ENCODE results near the gene GLOD5. TPM values are rescaled to one million over a fixed set of nuclear protein-coding genes. Genes with fewer than 3 reads are reported as not detected.

Gene GLOD5
- total and polyA plus RNA-seq, 2 of the 8 experiments (the other 6 are each of a cell fraction or from before 2014, with no cell fraction given): 0.18 TPM; not detected in 1

DNA sequence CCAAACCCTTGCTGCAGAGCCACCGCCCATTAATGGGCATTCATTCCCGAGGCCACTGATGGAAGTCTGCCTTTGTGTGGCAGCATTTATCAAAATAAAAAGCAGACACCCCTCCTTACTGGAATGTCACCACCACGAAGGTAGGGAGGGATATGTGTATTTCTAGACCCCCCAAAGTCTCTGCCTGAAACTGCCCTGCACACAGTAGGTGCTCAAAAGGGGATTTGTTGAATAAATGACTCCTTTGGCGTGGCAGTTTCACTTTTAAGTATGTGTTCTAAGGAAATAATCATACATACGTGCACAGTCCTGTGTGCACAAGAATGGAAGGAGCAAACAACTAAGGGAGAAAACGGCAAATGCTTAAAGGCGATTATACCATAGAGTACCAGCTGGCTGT, 23.6 kb upstream of the GLOD5 start:
- Histone ChIP-seq H2BK20ac (ENCODE audit: low read length) (no peak overlapping the region), H4K8ac (ENCODE audit: extremely low read depth, insufficient read depth, low read length) (no peak overlapping the region), H3K27ac (ENCODE audit: low read depth, low read length) (peak overlapping the region; percentile 79), H3K4me2 (ENCODE audit: insufficient read depth in 1 of 2, low read depth in 2 of 2, low read length in 2 of 2) (peak overlapping the region; percentile 82 to 83), H3K4me3 (ENCODE audit: extremely low read depth in 1 of 4, insufficient read depth in 2 of 4, low read depth in 3 of 4, low read length in 4 of 4) (peak overlapping the region; percentile 65 to 91 (median 83); a peak in 6 of 8 replicates), H3K14ac (ENCODE audit: insufficient read length) (no peak overlapping the region), H2BK15ac (ENCODE audit: low read length) (no peak overlapping the region), H2AK5ac (ENCODE audit: low read depth, low read length) (no peak overlapping the region), H3K79me2 (ENCODE audit: control insufficient read depth in 1 of 2, insufficient read depth in 2 of 2, low read length in 2 of 2) (no peaks in the 10 kb centered on the region), H3K36me3 (ENCODE audit: control insufficient read depth in 2 of 4, insufficient read depth in 4 of 4, low read length in 3 of 4) (no peaks in the 10 kb centered on the region), H2BK120ac (replicated peaks; ENCODE audit: low read depth, low read length) (no peak overlapping the region), H3K4ac (replicated peaks; ENCODE audit: insufficient read length, low read depth, low read length) (no peak overlapping the region), H3K23ac (ENCODE audit: insufficient read length) (no peak overlapping the region), H4K5ac (ENCODE audit: insufficient read length, low read depth, low read length) (no peak overlapping the region), H3K27me3 (replicated peaks in 1 of 4; ENCODE audit: control insufficient read depth in 3 of 4, extremely low read depth in 1 of 4, insufficient read depth in 3 of 4, low read length in 3 of 4) (no peaks in the 10 kb centered on the region), H3K18ac (ENCODE audit: extremely low read depth, low read length) (no peak overlapping the region), H3K9me3 (ENCODE audit: insufficient read depth in 2 of 2, low read depth in 1 of 2, low read length in 1 of 2) (no peaks in the 10 kb centered on the region), H3K23me2 (ENCODE audit: low read depth, low read length) (peaks cover 5% of the 10 kb centered on the region; the same call in 1 of the 2 replicates), H2BK5ac (ENCODE audit: low read depth, low read length) (peak overlapping the region; percentile 60), H2BK12ac (ENCODE audit: low read depth, low read length) (no peak overlapping the region), H4K20me1 (replicated peaks in 1 of 2; ENCODE audit: control insufficient read depth in 1 of 2, insufficient read depth in 2 of 2, low read length in 2 of 2) (no peaks in the 10 kb centered on the region), H4K91ac (replicated peaks; ENCODE audit: insufficient read length, low read length) (no peak overlapping the region), H3K4me1 (replicated peaks in 1 of 4; ENCODE audit: control insufficient read depth in 3 of 4, insufficient read depth in 4 of 4, low read length in 3 of 4) (peaks cover 0 to 4% (median 0%) of the 10 kb centered on the region in 4 experiments; a peak in 1 of 7 replicates), H2AFZ (ENCODE audit: low read length) (0 out of 2 replicates have a peak overlapping the region, but pooled peaks have one; percentile 81), H3K56ac (replicated peaks; ENCODE audit: insufficient read length, low read depth, low read length) (no peak overlapping the region), H3K79me1 (ENCODE audit: low read depth, low read length) (no peaks in the 10 kb centered on the region), H3K9ac (replicated peaks in 1 of 4; ENCODE audit: extremely low read depth in 1 of 4, low read depth in 3 of 4, low read length in 3 of 4) (peak overlapping the region in 3 of 4 experiments; percentile 61 to 82 (median 78); a peak in 5 of 7 replicates)
- CTCF ChIA-PET (ENCODE audit: partially characterized antibody): no interaction called here
- POLR2A ChIA-PET (ENCODE audit: partially characterized antibody): interaction anchor here (0.8 to 1.7 kb wide), 4 partner anchors 9 to 29 kb away, joined by 3 to 8 read pairs (median 4); no protein-coding TSS in a partner anchor
- DNase-seq (ENCODE audit: low read depth in 1 of 2, low spot score in 2 of 2) (no peak), FAIRE-seq (no peak)
- 87% methylated on average over 4 of the region's 7 CpGs; no CpG with 5 or more reads in 1 of the 2 experiments for WGBS, 2 experiments (ENCODE audit: extremely low coverage in 1 of 2, insufficient coverage in 1 of 2, insufficient read length in 1 of 2, insufficient replicate concordance in 2 of 2, low coverage in 1 of 2, low lambda C conversion rate in 2 of 2, missing lambda C conversion rate in 1 of 2)
- TF ChIP-seq BACH1 (IDR thresholded peaks at IDR 0.05; ENCODE audit: low read length) (no peak), MAFK (IDR thresholded peaks at IDR 0.05; ENCODE audit: low read depth, low read length) (no peak), TBP (IDR thresholded peaks at IDR 0.05; ENCODE audit: low read depth, low read length) (no peak), EZH2 (IDR thresholded peaks at IDR 0.05; ENCODE audit: low read depth, low read length, severe bottlenecking) (no peak), YY1 (IDR thresholded peaks at IDR 0.05; ENCODE audit: low read depth, low read length) (no peak), POLR2AphosphoS5 (IDR thresholded peaks at IDR 0.05; ENCODE audit: low read depth, low read length) (no peak), TCF12 (IDR thresholded peaks at IDR 0.05; ENCODE audit: low read depth, low read length) (no peak), POU5F1 (IDR thresholded peaks at IDR 0.05; ENCODE audit: low read depth, low read length) (no peak), ASH2L (IDR thresholded peaks at IDR 0.05; ENCODE audit: low read length) (no peak), CTBP2 (IDR thresholded peaks at IDR 0.05; ENCODE audit: borderline replicate concordance, insufficient read depth, insufficient read length, low read length) (no peak), SUZ12 (IDR thresholded peaks at IDR 0.05; ENCODE audit: low read length) (no peak)
- TF ChIP-seq, protein P1, sequence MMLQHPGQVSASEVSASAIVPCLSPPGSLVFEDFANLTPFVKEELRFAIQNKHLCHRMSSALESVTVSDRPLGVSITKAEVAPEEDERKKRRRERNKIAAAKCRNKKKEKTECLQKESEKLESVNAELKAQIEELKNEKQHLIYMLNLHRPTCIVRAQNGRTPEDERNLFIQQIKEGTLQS (IDR thresholded peaks at IDR 0.05; ENCODE audit: insufficient read depth, low read depth, low read length): no peak
- TF ChIP-seq, protein P2, sequence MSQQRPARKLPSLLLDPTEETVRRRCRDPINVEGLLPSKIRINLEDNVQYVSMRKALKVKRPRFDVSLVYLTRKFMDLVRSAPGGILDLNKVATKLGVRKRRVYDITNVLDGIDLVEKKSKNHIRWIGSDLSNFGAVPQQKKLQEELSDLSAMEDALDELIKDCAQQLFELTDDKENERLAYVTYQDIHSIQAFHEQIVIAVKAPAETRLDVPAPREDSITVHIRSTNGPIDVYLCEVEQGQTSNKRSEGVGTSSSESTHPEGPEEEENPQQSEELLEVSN (IDR thresholded peaks at IDR 0.05): no peak

Measured in H1 (cell line).